ENCODE measurements around the gene RPEL1. TPM values are rescaled to one million over a fixed set of nuclear protein-coding genes. Genes with fewer than 3 reads are reported as not detected.

The RPEL1 gene
- total RNA-seq, 2 donors from 2014 or later = not detected

GRCh38 chr10:103287992-103288391 lies 42.3 kb downstream of the RPEL1 start:
- TF ChIP-seq, protein P1, sequence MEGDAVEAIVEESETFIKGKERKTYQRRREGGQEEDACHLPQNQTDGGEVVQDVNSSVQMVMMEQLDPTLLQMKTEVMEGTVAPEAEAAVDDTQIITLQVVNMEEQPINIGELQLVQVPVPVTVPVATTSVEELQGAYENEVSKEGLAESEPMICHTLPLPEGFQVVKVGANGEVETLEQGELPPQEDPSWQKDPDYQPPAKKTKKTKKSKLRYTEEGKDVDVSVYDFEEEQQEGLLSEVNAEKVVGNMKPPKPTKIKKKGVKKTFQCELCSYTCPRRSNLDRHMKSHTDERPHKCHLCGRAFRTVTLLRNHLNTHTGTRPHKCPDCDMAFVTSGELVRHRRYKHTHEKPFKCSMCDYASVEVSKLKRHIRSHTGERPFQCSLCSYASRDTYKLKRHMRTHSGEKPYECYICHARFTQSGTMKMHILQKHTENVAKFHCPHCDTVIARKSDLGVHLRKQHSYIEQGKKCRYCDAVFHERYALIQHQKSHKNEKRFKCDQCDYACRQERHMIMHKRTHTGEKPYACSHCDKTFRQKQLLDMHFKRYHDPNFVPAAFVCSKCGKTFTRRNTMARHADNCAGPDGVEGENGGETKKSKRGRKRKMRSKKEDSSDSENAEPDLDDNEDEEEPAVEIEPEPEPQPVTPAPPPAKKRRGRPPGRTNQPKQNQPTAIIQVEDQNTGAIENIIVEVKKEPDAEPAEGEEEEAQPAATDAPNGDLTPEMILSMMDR (IDR thresholded peaks at IDR 0.05) = no peak
- no peak for TF ChIP-seq POLR2A (IDR thresholded peaks at IDR 0.05)
- TF ChIP-seq POLR2AphosphoS5 (IDR thresholded peaks at IDR 0.05) = no peak
- H3K9me3 ChIP-seq = no peaks in the 10 kb centered on the region
- H3K4me1 ChIP-seq (replicated peaks) = no peaks in the 10 kb centered on the region
- WGBS = 77% methylated on average over 5 of the region's 5 CpGs
- DNase-seq (ENCODE audit: low spot score) = no peak
- H3K27me3 ChIP-seq (replicated peaks; ENCODE audit: insufficient read depth) = no peaks in the 10 kb centered on the region
- intact Hi-C loops (cut with DNase I) = no loop called here
- H3K27ac ChIP-seq = no peak overlapping the region
- no peaks in the 10 kb centered on the region for H3K36me3 ChIP-seq
- H3K4me3 ChIP-seq = no peak overlapping the region

- WGBS = 84% methylated on average over 4 of the region's 4 CpGs
- Histone ChIP-seq H3K4me1 (replicated peaks) (no peaks in the 10 kb centered on the region), H3K36me3 (no peaks in the 10 kb centered on the region), H3K27ac (no peak overlapping the region), H3K4me3 (no peak overlapping the region), H3K27me3 (replicated peaks; ENCODE audit: insufficient read depth) (no peaks in the 10 kb centered on the region), H3K9me3 (no peaks in the 10 kb centered on the region)
- TF ChIP-seq, protein P1 (IDR thresholded peaks at IDR 0.05) = no peak
- TF ChIP-seq POLR2AphosphoS5 (IDR thresholded peaks at IDR 0.05) (no peak), POLR2A (IDR thresholded peaks at IDR 0.05) (no peak)
- no peak for DNase-seq (ENCODE audit: low spot score)
- intact Hi-C loops (cut with DNase I) = no loop called here
These were observed 45.9 kb downstream of the RPEL1 start for GRCh38 chr10:103291588-103291987.

DNA sequence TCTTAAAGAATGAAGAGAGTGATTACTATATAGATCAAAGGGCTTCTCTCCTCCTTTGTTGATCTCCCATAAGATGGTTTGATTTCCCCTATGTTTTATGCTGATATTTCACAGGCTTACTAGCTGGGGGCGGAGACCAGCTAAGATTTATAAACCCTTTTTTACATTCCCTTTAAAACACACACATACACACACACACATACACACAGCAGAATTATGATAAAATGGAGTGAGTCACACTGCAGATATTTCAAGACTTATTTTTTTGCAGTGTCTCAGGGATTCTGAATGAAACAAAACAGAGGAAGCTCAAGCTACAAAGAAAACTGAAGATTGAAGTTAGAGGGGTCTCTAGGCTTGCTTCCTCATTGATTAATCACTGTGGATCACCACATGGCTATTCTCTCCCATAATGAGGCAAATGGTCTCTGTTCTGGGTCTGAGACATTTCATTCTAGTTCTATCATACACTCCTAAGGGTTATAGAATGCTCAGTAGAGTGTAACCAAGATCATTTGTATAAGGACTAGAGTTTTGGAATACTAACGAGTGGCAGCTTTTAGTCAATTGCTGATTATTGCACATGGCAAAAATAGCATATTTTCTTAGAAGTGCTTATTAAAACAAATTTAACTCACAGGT lies 49.8 kb downstream of the RPEL1 start:
- Histone ChIP-seq H3K4me1 (replicated peaks) (no peaks in the 10 kb centered on the region), H3K27me3 (replicated peaks; ENCODE audit: insufficient read depth) (no peaks in the 10 kb centered on the region), H3K36me3 (no peaks in the 10 kb centered on the region), H3K27ac (no peak overlapping the region), H3K9me3 (no peaks in the 10 kb centered on the region), H3K4me3 (no peak overlapping the region)
- intact Hi-C loops (cut with DNase I) = no loop called here
- 71% methylated on average over 2 of the region's 2 CpGs for WGBS
- DNase-seq (ENCODE audit: low spot score) = no peak
- TF ChIP-seq POLR2A (IDR thresholded peaks at IDR 0.05) = no peak

Other genes starting within 250 kb of the RPEL1 start
- gene NT5C2, start 52.6 kb upstream of the RPEL1 start, total RNA-seq = 100 to 1,000 TPM in 1 of 2 donors, 10 to 100 TPM in 1; 88.4 to 112 TPM
- 1 to 10 TPM in 1 of 2 donors, under 1 TPM in 1; 0.14 to 2.0 TPM for gene INA, start 31.3 kb downstream of the RPEL1 start, total RNA-seq
- gene PCGF6, start 105.3 kb downstream of the RPEL1 start, total RNA-seq = 10 to 100 TPM; 11.4 to 12.4 TPM
- 10 to 100 TPM in 1 of 2 donors, 1 to 10 TPM in 1; 3.7 to 16.0 TPM for gene TAF5, start 122.1 kb downstream of the RPEL1 start, total RNA-seq
- 100 to 1,000 TPM; 206 to 234 TPM for gene ATP5MK, start 150.6 kb downstream of the RPEL1 start, total RNA-seq
- 10 to 100 TPM; 13.3 to 33.8 TPM for gene PDCD11, start 150.7 kb downstream of the RPEL1 start, total RNA-seq
- gene CALHM2, start 206.5 kb downstream of the RPEL1 start, total RNA-seq = 10 to 100 TPM; 11.7 to 82.8 TPM
- gene CALHM1, start 213.0 kb downstream of the RPEL1 start, total RNA-seq = not detected
- under 1 TPM in 1 of 2 donors, not detected in 1; 0.51 TPM for gene CALHM3, start 233.4 kb downstream of the RPEL1 start, total RNA-seq
- 10 to 100 TPM in 1 of 2 donors, under 1 TPM in 1; 0.96 to 10.5 TPM for gene NEURL1, start 247.8 kb downstream of the RPEL1 start, total RNA-seq

Data from prostate gland (tissue), 2 donors.